Kidney (tissue), 14 donors: ENCODE results near the gene KITLG. TPM values are rescaled to one million over a fixed set of nuclear protein-coding genes. Genes with fewer than 3 reads are reported as not detected.

ENCODE experiments used
- DNase-seq, 5 donors: peaks; one replicate each; pipeline ENCODE4 v3.0.0-alpha.2; 2013 to 2020
- FAIRE-seq: peaks from 2 replicates; lab custom pipeline; 2012; peaks lifted over from hg19 to GRCh38; lab: Jason Lieb, UNC
- H3K27ac ChIP-seq, 2 donors: one replicate each; pipeline ENCODE4 v1.7.0; 2013; ENCODE audit warnings: low read depth in 2 of 2, low read length in 2 of 2, inconsistent platforms in 1 of 2
- H3K27me3 ChIP-seq: one replicate; pipeline ENCODE4 v1.7.1; 2013; ENCODE audit warnings: low read length, inconsistent platforms; ENCODE audit not compliant: control insufficient read depth, insufficient read depth
- H3K36me3 ChIP-seq, 3 donors: one replicate each; pipeline versions ENCODE4 v1.7.0 to v1.7.1; 2013; ENCODE audit warnings: low read length in 3 of 3, control low read depth in 1 of 3, inconsistent platforms in 1 of 3; ENCODE audit not compliant: insufficient read depth in 3 of 3, control insufficient read depth in 2 of 3
- H3K4me1 ChIP-seq, 3 donors: one replicate each; pipeline versions ENCODE4 v1.7.0 to v1.7.1; 2013; ENCODE audit warnings: low read length in 3 of 3, inconsistent platforms in 1 of 3, low read depth in 1 of 3; ENCODE audit not compliant: control insufficient read depth in 2 of 3, insufficient read depth in 2 of 3
- H3K4me3 ChIP-seq, 3 donors: one replicate each; pipeline versions ENCODE4 v1.7.0 to v1.8.1; 2013; ENCODE audit warnings: low read length in 3 of 3, control low read depth in 1 of 3, inconsistent platforms in 1 of 3
- H3K9ac ChIP-seq, 3 donors: one replicate each; pipeline versions ENCODE4 v1.7.0 to v1.7.1; 2013; ENCODE audit warnings: low read length in 3 of 3, control low read depth in 1 of 3, inconsistent platforms in 1 of 3
- H3K9me3 ChIP-seq, 3 donors: one replicate each; pipeline versions ENCODE4 v1.7.0 to v1.7.1; 2013; ENCODE audit warnings: low read length in 3 of 3, control low read depth in 1 of 3, inconsistent platforms in 1 of 3; ENCODE audit not compliant: control insufficient read depth in 2 of 3, insufficient read depth in 1 of 3
- intact Hi-C: fragments of 100-400 bp; cut with DNase I; formaldehyde crosslinking; loops from one replicate; pipeline ENCODE4 v1.11.1; 2022
- polyA plus RNA-seq: library from polyadenylated mRNA; stranded (reverse); fragments of 350-450 nt; fragmentation: Illumina TruSeq; extraction: RNeasy Lipid Tissue Mini Kit (QIAGEN cat#74804); gene quantifications from one replicate; pipeline ENCODE4 v1.2.3, GENCODE V29; 2014; ENCODE audit warnings: low read depth, low replicate concordance; ENCODE audit not compliant: insufficient read depth
- total RNA-seq: library from RNA; stranded (reverse); fragmentation: NEBNext Ultra II Directional; extraction: Animal tissue kit (Norgen Biotek cat#: 25700); gene quantifications from one replicate; pipeline ENCODE4 v1.2.1, GENCODE V29; 2021
- TF ChIP-seq, protein P1 (sequence below): IDR thresholded peaks from 3 replicates; pipeline ENCODE4 v1.5.1; 2012; ENCODE audit warnings: mild to moderate bottlenecking, moderate library complexity, borderline replicate concordance; ENCODE audit not compliant: insufficient read depth; ENCODE audit errors: extremely low read depth
- donor health status: control.
- donor health status: control.
- donor health status: control.
- donor health status: control.
- donor health status: control.
- donor health status: DM: yes; HTN: yes; CAD: no.
- donor health status: Normal renal cell carcinoma (clear cell type).

The KITLG gene
- total and polyA plus RNA-seq, 2 donors from 2014 or later: 17.6 to 125 TPM

DNA sequence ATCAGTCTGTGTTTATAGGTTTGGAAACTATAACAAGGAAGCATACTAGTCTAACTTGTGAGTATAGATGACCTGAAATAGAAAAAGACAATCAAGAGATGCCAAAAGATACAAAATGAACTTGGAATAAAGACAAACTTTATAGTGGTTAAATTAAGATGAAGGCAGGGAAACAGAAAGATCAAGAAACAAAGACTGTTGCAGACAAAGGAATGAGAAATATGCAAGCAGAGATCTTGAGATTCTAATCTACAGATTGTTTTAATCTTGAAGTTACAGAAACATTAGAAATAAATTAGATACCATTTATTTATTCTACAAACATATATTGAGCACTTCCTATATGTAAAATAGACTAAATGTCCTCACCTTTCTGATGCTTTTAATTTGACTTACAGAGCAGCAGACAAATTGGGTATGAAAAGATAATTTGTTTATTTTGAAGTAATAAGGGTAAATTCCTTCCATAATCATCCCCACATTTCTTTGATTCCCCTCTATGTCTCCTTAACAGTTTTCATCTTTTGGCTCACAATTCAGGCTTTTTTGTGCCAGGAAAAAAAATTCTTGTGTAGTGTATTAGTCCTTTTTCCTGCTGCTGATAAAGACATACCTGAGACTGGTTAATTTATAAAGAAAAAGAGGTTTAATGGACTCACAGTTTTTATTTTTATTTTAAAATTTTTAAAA lies 134.4 kb downstream of the KITLG start:
- H3K9me3 ChIP-seq: no peaks in the 10 kb centered on the region
- H3K27me3 ChIP-seq: no peaks in the 10 kb centered on the region
- FAIRE-seq: no peak
- intact Hi-C loops: no loop called here
- DNase-seq: no peak
- H3K4me3 ChIP-seq: no peak overlapping the region
- no peaks in the 10 kb centered on the region for H3K36me3 ChIP-seq
- TF ChIP-seq, protein P1, sequence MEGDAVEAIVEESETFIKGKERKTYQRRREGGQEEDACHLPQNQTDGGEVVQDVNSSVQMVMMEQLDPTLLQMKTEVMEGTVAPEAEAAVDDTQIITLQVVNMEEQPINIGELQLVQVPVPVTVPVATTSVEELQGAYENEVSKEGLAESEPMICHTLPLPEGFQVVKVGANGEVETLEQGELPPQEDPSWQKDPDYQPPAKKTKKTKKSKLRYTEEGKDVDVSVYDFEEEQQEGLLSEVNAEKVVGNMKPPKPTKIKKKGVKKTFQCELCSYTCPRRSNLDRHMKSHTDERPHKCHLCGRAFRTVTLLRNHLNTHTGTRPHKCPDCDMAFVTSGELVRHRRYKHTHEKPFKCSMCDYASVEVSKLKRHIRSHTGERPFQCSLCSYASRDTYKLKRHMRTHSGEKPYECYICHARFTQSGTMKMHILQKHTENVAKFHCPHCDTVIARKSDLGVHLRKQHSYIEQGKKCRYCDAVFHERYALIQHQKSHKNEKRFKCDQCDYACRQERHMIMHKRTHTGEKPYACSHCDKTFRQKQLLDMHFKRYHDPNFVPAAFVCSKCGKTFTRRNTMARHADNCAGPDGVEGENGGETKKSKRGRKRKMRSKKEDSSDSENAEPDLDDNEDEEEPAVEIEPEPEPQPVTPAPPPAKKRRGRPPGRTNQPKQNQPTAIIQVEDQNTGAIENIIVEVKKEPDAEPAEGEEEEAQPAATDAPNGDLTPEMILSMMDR: no peak
- no peak overlapping the region for H3K9ac ChIP-seq
- no peak overlapping the region for H3K27ac ChIP-seq
- no peaks in the 10 kb centered on the region for H3K4me1 ChIP-seq

DNA sequence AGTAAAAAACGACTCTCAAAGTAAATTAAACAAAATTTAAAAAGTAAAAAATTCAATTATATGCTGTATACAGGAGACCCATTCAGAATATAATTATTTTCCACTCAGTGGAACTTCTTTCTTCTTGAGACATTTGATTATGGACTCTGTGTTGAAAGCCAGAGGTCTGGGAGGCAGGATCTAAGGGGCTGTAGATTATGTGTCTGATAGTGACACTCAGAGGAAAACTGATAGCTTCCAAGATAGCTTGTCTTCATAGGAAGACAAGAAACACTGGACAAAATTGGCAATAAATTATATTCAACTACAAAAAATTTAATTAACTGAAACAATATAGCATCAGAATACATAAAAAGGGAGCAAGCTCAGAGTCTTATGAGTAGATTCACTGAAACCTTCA lies 135.8 kb downstream of the KITLG start:
- no peak overlapping the region for H3K27ac ChIP-seq
- H3K9me3 ChIP-seq: no peaks in the 10 kb centered on the region
- H3K4me3 ChIP-seq: no peak overlapping the region
- no peak overlapping the region for H3K9ac ChIP-seq
- H3K4me1 ChIP-seq: no peaks in the 10 kb centered on the region
- DNase-seq (peak in 2 of 5 donors; percentile 18 to 21), FAIRE-seq (no peak)
- no peaks in the 10 kb centered on the region for H3K27me3 ChIP-seq
- TF ChIP-seq, protein P1: no peak
- intact Hi-C loops: no loop called here
- H3K36me3 ChIP-seq: no peaks in the 10 kb centered on the region
